NCI-H345 (cell line): ENCODE measurements around the gene MOB3C.

Experiments
- DNase-seq: peaks from one replicate; lab custom pipeline; 2025; lab: John Stamatoyannopoulos, UW

MOB3C gene

DNA sequence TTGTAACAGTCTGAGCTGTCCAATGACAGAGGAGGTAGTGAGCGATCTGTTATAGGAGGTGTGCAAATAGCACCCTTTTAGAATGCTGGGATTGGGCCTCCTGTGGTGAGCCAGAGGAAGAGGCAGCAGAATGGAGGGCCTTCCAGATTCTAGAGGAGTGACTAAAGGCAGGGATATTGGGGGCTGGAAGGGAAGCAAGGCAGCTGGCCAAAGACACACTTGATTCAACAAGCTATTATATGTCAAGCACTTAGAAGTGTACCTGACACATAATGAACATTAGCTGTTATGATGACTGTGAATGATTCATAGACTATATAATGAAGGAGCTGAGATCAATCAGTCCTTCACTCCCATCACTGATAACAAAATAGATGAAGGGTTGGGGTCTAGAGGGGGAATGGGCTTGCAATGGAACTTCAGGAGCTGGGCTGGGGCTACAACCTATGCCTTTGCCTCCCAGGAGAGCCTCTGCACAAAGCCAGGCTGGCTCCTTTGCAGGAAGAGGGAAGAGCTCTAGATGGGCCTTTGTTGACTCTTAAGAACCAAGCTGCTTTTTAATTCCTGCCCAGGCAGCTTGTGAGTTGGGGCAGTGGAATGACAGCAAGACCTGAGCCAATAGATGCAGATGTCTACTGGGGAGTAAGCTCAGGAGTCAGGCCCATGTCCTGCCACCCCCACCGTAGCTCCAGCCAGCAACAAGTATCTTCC lies 10.2 kb downstream of the MOB3C start:
- DNase-seq = peak; percentile 37

DNA sequence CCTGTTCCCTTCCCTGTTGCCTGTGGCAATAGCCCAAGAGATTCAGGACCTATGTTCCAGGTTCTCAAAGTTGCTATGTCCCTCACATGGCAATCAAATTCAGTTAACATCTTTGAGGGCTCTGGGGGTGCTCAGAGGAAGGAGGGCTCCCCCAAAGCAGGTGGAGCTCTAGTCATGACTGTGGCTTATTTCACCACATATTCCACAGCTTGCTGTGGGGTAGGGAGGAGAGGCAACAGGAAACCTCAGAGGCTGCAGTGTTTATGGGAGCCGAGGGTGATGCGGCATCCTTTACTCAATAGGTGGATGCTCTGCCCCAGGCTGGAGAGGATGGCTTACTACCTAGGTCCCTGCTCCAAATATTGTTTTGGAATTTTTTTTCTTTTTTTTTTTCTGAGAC lies 11.4 kb downstream of the MOB3C start:
- DNase-seq = no peak

DNA sequence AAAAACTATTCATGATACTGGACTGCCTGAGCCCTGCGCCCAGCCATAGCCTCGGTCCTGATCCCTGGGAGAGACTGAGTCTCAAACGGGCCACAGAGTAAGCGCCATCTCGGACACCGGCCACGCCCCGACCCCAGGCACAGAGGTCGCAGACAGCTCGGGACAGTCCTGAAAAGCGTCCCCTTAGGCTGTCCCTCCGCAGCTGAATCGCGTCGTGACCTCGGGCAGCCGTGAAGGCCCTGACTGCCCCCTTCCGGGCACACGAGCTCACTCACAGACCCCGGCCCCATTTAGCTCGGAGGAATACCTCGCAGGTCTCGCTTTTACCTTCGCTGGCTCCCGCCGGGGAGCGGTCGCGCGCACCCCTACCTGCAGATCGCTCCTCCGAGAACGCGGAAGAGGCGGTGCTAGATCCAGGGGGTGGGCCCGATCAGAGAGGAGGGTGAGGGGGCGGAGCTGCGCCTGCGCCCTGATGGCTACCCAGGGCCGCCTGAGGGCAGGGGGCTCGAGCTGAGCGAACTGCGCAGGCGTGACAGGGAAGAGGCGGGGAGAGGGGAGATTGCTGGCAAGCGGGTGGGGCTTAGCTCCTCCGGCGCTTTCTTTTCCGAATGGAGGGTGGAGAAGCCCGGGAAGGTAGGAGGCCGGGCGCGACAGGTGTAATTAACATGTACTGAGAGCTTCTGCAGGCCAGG lies 12.6 kb downstream of the MOB3C start, which contains the start of gene MKNK1:
Gene MKNK1, minus strand, starts transcription at position 411 of the 692 bp plus-strand sequence. CDS start 20,941 bp downstream, outside the sequence.
- peak; percentile 98 for DNase-seq

- DNase-seq = peak; percentile 33
Observed at GRCh38 chr1:46603481-46603857, 13.1 kb downstream of the MOB3C start.

DNA sequence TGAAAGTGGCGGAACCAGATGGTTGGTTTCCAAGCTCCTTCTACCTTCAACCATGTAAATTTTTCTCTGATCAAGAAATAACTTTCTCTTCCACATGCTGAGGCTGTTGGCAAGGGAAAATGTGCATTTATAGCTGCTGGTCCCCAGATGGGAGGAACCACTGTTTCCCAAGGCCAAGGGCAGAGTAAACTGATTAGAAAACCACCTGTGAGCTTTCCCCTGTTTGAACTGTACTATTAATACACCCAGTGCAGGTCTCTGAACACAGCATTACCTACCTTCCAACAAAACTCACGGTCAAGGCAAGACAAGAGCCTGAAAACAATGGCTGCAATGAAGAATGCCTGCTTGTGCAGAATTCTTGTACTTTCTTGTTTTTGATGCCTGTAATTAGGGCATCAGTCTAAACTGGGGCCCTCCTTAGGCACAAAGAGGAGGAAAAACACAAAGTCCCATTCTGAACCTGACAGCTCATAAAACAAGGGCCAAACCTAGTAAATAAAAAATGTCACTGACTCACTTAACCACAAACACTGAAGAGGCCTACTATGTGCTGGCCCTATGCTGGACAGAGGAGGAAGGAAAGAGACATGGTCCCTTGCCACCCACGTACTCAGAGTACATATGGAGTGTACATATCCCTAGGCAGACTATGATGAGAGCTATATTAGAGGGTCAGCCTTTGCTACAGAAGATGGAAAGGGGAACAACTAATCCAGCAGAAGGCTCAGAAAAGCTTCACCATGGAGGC lies 15.2 kb downstream of the MOB3C start:
- DNase-seq = no peak

- DNase-seq = no peak
Observed at GRCh38 chr1:46599059-46599970, 17.3 kb downstream of the MOB3C start.

DNA sequence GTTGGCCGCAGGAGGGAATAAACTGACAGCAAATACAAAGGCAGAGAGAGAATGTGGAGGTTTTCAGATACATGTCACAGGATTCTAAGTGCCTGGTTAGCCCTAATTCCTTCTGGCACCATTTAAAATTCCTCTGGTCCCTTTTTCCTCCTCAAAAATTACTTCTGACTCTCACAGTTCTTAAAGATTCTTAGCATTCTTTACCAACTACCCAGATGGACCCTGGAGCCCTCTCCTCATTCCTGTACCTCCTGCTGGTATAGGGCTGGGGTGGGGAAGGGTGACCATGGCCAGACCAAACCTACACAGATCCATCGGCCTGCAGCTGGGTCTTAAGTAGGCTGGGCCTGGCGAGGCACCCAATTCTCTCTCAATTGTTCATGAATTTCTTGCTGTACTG lies 19.8 kb downstream of the MOB3C start:
- no peak for DNase-seq

- no peak for DNase-seq
Observed at GRCh38 chr1:46596036-46596435, 20.6 kb downstream of the MOB3C start.

DNA sequence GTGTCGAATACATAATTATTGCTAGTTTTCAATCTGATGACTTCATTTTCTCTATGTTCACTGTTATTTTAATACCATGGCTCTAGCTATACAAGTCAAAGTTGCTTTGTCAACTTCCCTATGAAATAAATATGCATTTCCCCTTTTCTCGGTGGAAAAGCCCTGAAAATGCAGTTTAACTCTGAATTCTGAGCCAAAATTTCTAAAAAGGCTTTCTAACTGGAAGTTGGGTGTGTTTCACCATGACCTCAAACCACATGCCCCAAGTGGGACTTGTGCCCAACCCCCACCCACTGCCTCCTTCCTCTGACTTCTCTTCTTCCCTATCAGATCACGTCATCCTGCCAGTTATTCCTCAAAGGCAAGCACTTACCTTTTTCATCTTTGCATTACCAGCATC lies 21.5 kb downstream of the MOB3C start:
- DNase-seq = no peak

- no peak for DNase-seq
Observed at GRCh38 chr1:46594063-46594462, 22.5 kb downstream of the MOB3C start.

- no peak for DNase-seq
Observed at GRCh38 chr1:46592823-46593222, 23.8 kb downstream of the MOB3C start.

- DNase-seq = no peak
Observed at GRCh38 chr1:46589529-46589928, 27.1 kb downstream of the MOB3C start.

DNA sequence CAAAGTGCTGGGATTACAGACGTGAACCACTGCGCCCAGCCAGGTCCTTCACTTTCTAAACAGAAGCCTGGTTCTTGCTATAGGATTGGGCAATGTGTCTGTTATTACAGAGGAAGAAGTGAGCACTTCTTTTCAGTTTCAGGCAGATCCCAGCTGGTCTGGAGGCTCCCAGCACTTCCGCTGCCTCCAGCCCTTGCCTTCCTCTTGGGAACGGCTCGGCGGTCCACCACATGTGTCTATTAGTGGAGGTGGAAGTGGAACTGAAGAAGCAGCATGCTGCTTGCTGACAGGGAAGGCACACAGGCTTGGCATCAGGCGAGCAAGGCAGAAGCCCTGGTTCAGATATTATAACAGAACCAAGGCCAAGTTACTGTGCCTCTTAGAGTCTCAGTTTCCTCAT lies 29.5 kb downstream of the MOB3C start:
- DNase-seq = no peak

DNA sequence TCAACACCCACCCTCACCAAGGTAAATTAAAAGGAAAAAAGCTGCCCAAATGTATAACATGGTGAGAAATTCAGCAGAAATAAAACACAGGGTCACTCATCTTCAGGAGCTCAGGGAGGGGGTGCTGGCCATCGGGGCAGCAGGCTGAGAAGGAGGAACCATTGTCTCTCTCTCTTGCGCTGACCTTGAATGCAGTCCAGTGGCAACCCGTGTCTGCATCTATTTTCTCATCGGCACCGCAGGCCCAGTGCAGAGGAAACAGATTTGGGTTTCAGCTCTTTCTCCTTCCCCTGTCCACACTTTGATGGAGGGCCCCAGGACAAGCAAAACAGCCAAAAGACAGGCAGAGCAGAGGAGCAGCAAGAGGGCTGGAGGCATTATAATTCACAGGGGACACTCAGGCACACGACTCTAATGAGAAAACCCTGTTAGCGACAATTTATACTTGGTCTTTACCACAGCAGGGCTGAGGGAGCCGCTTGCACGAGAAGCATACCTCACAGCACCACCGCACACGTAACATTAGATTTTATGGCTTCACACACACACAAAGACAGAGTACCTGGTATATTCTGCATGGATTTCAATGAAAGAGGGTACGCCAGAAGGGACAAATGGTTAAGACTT lies 31.2 kb downstream of the MOB3C start:
- DNase-seq = no peak

DNA sequence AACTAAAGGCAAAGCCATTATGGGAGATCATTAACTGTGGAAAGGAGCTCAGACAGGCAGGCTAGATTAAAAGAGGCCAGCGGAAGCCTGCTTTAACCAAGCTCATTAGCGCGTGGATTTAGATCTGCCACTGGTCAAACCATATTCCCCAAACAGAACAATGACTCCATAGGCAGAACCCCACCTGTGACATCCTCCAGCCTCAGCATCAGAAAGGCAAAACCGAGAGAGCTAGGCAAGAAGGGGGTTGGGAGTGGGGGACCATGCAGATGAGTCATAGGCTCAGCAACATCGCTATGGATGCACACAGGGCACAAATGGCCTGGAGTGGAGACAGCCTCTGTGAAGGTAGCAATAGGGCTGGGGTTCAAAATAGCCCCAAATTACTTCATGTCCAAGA lies 33.1 kb downstream of the MOB3C start:
- no peak for DNase-seq

DNA sequence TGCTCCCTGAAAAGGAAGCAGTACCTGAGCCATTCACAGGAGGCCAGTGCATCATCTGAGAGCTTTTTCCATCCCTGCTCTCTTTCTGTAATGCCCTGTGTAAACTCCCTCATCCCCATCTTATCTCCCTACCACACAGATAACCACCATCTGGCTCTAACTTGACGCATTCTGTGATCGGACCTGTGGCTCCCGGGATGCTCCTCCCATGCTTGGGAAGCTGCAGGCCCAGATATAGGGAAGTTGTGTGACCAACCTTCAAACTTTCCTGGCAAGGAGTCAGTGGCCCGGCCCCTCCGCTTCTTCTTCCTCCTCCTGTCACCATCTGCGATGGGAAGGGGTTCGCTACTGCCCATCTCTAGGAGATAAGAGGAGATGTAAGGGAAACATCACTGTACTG lies 33.6 kb downstream of the MOB3C start:
- DNase-seq = no peak

DNA sequence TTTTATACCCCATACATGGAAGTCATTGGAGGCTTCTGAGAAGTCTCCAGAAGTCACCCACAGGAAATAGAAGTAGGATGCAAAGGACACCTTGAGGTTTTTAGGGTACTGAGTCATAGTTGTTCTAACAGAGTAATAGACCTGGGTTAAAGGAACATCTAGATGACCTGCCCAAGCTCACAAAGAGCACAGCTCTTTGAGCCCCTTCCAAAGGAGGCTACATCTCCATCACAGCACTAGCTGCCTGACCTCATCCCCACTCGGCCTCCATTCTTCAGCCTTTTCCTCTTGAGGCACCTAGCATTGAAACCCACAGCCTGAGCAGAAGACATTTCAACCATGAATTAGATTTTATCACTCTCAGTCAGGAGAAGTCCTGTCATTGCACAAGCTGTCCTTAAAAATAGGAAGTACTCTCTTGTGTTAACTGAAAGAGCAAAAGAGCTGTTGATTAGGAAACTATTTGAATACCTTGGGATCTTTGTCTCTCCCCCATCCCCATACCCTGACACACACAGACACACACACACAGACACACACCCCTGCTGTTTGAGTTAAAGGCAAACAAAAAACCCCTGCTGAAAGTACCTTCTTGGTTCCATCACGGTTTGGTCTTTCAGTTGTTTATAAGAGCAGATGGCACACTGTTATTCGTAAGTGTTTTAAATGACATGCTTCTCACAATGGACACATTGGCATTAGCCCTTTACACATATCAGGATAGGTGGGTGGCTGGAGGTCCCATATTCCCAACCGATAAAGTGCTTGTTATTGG lies 34.7 kb downstream of the MOB3C start:
- DNase-seq = no peak

DNA sequence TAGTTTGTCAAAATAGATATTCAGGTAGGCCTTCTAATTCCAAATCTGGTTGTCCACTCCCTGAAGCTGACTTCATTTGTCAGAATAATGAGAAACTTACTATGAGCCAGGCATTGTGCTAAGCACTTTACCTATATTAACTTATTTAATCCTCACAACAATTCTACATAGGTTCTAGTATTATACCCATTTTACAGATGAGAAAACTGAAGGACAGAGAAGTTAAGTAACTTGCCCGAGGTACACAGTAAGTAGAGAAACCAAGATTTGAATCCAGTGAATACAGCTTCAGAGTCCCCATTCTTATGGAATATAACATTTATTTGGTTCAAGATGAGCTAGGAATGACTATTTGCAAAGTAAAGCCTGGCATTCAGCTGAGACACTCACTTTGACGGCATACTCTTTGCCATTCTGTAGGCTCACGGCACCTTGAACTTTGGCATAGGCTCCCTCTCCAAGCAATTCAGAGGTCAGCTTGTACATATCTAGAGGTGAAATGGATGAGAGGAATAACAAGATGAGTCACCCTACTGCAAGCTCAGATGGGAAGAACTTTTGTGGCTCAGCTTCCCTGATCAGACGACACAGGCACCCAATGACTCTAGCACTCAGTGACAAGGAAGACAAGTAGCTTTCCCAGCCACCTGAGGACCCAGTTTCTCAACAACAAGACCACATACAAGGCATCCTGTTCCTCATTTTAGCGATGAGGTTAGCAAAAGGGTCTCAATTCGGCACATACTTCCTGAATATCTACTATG lies 36.3 kb downstream of the MOB3C start:
- no peak for DNase-seq

DNA sequence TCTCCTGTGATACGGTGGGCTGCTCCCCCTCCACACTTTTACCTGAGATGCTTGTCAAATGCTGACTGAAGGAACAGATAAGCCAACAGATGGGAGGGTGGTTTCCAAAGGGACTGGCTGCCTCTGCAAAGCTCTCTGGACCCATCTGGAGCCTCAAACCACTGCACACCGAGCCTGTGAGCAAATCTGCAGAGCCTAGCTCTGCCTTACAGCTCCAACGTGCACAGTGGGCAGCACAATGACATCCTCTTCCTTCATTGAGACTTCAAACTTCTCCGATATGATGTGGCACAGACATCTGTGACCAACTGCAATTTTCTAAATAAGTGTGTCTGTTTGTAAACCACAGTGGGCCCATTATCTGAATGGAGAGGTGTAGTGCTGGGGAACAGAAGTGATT lies 38.9 kb downstream of the MOB3C start:
- DNase-seq = no peak

DNA sequence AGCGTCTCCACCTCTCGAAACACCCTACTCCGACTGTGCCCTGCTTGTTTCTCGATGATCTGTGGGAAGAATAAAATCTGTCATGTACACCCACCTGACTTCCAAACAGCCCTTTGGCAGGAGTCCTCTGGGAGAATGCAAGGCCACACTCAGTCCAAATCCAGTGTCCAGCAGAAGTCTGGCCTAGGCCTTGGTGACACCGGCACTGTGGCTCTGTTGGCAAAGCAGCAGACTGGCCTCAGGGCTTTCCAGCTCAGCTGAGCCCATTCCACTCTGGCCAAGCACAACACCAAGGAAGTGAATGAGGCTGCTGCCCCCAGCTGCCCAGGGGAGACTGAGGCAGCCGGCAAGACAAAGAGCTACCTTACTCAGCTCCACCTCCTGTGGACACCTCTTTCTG lies 40.0 kb downstream of the MOB3C start:
- DNase-seq = no peak
